Nephron progenitor cell (in vitro differentiated cells): ENCODE measurements around the gene TMEM108.
A peak's percentile ranks its signal among the peaks of the same experiment; 100 is the strongest.

ENCODE experiments used
- DNase-seq: peaks from one replicate; pipeline ENCODE4 v3.0.0; 2021
- H3K27ac Mint-ChIP-seq: 2 replicates; pipeline ENCODE4 v1.8.0; 2021; ENCODE audit warnings: mild to moderate bottlenecking, moderate library complexity, mixed read lengths
- H3K27me3 Mint-ChIP-seq: 2 replicates; pipeline ENCODE4 v1.8.0; 2021; ENCODE audit warnings: mild to moderate bottlenecking, low read depth, mixed read lengths; ENCODE audit not compliant: poor library complexity
- H3K36me3 Mint-ChIP-seq: 2 replicates; pipeline ENCODE4 v1.8.0; 2021; ENCODE audit warnings: low read depth, mixed read lengths
- H3K4me1 Mint-ChIP-seq: 2 replicates; pipeline ENCODE4 v1.8.0; 2021; ENCODE audit warnings: mixed read lengths
- H3K4me3 Mint-ChIP-seq: 2 replicates; pipeline ENCODE4 v1.8.0; 2021; ENCODE audit warnings: mild to moderate bottlenecking, moderate library complexity, mixed read lengths
- H3K9me3 Mint-ChIP-seq: 2 replicates; pipeline ENCODE4 v1.8.0; 2021; ENCODE audit warnings: mild to moderate bottlenecking, moderate library complexity, mixed read lengths
- CTCF ChIP-seq: fragments of 200-600 bp; sonication (generic); IDR thresholded peaks from 2 replicates; pipeline ENCODE4 v1.5.0; 2021; ENCODE audit warnings: antibody characterized with exemption

TMEM108 gene

GRCh38 chr3:133124511-133124910 lies 86.3 kb downstream of the TMEM108 start:
- H3K27ac Mint-ChIP-seq, result no peak overlapping the region
- no peaks in the 10 kb centered on the region for H3K27me3 Mint-ChIP-seq
- no peak for TF ChIP-seq CTCF
- H3K4me1 Mint-ChIP-seq, result peaks cover 5% of the 10 kb centered on the region
- no peaks in the 10 kb centered on the region for H3K36me3 Mint-ChIP-seq
- H3K4me3 Mint-ChIP-seq, result no peak overlapping the region
- H3K9me3 Mint-ChIP-seq, result no peaks in the 10 kb centered on the region
- no peak for DNase-seq

- Mint-ChIP-seq H3K27me3 (no peaks in the 10 kb centered on the region), H3K4me1 (peaks cover 9% of the 10 kb centered on the region), H3K36me3 (no peaks in the 10 kb centered on the region), H3K4me3 (no peak overlapping the region), H3K9me3 (no peaks in the 10 kb centered on the region), H3K27ac (no peak overlapping the region)
- DNase-seq, result no peak
- TF ChIP-seq CTCF, result no peak
Observed at GRCh38 chr3:133125171-133125570, 87.0 kb downstream of the TMEM108 start.

- Mint-ChIP-seq H3K27ac (no peak overlapping the region), H3K4me3 (no peak overlapping the region), H3K27me3 (no peaks in the 10 kb centered on the region), H3K9me3 (no peaks in the 10 kb centered on the region), H3K4me1 (peaks cover 10% of the 10 kb centered on the region), H3K36me3 (no peaks in the 10 kb centered on the region)
- no peak for DNase-seq
- TF ChIP-seq CTCF, result no peak
Observed at GRCh38 chr3:133125802-133126201, 87.6 kb downstream of the TMEM108 start.

GRCh38 chr3:133127381-133127780 lies 89.2 kb downstream of the TMEM108 start:
- no peak for TF ChIP-seq CTCF
- H3K4me1 Mint-ChIP-seq, result peaks cover 10% of the 10 kb centered on the region
- DNase-seq, result no peak
- peak overlapping the region; percentile 6 for H3K27ac Mint-ChIP-seq
- H3K4me3 Mint-ChIP-seq, result no peak overlapping the region
- H3K27me3 Mint-ChIP-seq, result no peaks in the 10 kb centered on the region
- H3K36me3 Mint-ChIP-seq, result no peaks in the 10 kb centered on the region
- no peaks in the 10 kb centered on the region for H3K9me3 Mint-ChIP-seq

- no peak for DNase-seq
Observed at GRCh38 chr3:133130168-133130567, 92.0 kb downstream of the TMEM108 start.

More at GRCh38 chr3:133130168-133130567, 92.0 kb downstream of the TMEM108 start:
- no peak overlapping the region for H3K4me3 Mint-ChIP-seq
- TF ChIP-seq CTCF, result no peak
- no peaks in the 10 kb centered on the region for H3K9me3 Mint-ChIP-seq
- H3K27me3 Mint-ChIP-seq, result no peaks in the 10 kb centered on the region
- H3K36me3 Mint-ChIP-seq, result no peaks in the 10 kb centered on the region
- peaks cover 6% of the 10 kb centered on the region for H3K4me1 Mint-ChIP-seq
- H3K27ac Mint-ChIP-seq, result no peak overlapping the region
